ENCODE results near the gene SLC7A5. TPM values are rescaled to one million over a fixed set of nuclear protein-coding genes. Genes with fewer than 3 reads are reported as not detected.

The SLC7A5 gene
- total and polyA plus RNA-seq, 2 donors (not counting 3 experiments of a cell fraction or from before 2014, with no cell fraction given) = 14.1 to 29.2 TPM

DNA sequence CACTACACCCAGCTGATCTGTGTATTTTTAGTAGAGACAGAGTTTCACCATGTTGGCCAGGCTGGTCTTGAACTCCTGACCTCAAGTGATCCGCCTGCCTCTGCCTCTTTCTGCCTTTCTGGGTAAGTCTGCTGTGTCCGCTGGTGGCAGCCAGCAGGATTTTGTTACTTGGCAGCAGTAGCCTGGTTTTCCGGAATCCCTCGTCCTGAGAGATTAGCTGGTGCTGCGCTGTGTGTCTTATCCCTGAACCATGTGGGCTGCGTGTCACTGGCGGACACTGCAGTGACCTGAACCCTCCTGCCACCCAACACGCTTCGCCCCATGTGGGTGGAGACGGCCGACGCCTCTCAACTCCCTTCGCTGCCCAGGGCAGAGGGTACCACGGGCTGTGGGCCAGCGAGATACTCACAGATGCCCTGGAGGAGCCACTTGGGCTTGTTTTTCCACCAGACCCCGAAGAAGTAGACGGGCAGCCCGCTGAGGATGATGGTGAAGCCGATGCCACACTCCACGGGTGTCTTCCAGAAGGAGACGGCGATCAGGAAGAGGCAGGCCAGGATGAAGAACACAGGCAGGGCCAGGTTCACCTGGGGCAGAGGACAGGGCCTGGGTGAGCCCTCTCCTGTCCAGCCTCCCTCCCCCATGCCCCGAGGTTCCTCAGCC lies 35.2 kb downstream of the SLC7A5 start:
- DNase-seq (ENCODE audit: low read depth, low spot score) (no peak), FAIRE-seq (no peak)
- BruUV-seq (replicated peaks) = no TSS peak
- Histone ChIP-seq H3K4me2 (ENCODE audit: insufficient read depth, low read length) (no peak overlapping the region), H3K79me2 (ENCODE audit: control insufficient read depth, insufficient read depth, low read length) (no peaks in the 10 kb centered on the region), H3K36me3 (ENCODE audit: control insufficient read depth in 2 of 2, extremely low read depth in 1 of 2, insufficient read depth in 2 of 2, low read length in 2 of 2) (peaks cover 3 to 10% of the 10 kb centered on the region in 2 experiments), H3K27ac (ENCODE audit: insufficient read depth, low read depth, low read length) (no peak overlapping the region), H3K4me3 (replicated peaks in 1 of 3; ENCODE audit: insufficient read depth in 1 of 3, low read depth in 1 of 3, low read length in 3 of 3) (no peak overlapping the region), H3K27me3 (ENCODE audit: control insufficient read depth in 2 of 2, insufficient read depth in 2 of 2, low read length in 2 of 2) (no peaks in the 10 kb centered on the region), H3K9me1 (replicated peaks; ENCODE audit: control insufficient read depth, extremely low read depth, insufficient read depth, low read length) (no peaks in the 10 kb centered on the region), H3K4me1 (ENCODE audit: control insufficient read depth, extremely low read depth, insufficient read depth, low read length) (peaks cover 21% of the 10 kb centered on the region), H2AFZ (ENCODE audit: low read depth, low read length) (no peak overlapping the region), H3K9me3 (replicated peaks; ENCODE audit: control insufficient read depth, insufficient read depth, low read length) (no peaks in the 10 kb centered on the region), H4K20me1 (replicated peaks; ENCODE audit: control insufficient read depth, extremely low read depth, insufficient read depth, low read length) (no peaks in the 10 kb centered on the region), H3K9ac (replicated peaks; ENCODE audit: extremely low read depth, insufficient read depth, low read length) (no peak overlapping the region)
- intact Hi-C loops (cut with micrococcal nuclease) = no loop called here
- dilution Hi-C loops (cut with MboI; ENCODE audit: extremely low pct_ligation_motif_present, low sequenced_read_pairs) = no loop called here
- POLR2A ChIA-PET = interaction anchor here (0.7 kb wide), 1 partner anchor 55 kb away, joined by 6 read pairs; no protein-coding TSS in a partner anchor
- CTCF ChIA-PET = interaction anchor here (0.9 to 10.5 kb wide), 4 partner anchors 12 to 65 kb away, joined by 3 to 177 read pairs (median 4); no protein-coding TSS in a partner anchor
- TF ChIP-seq JUN (IDR thresholded peaks at IDR 0.05; ENCODE audit: borderline replicate concordance, insufficient read depth, insufficient read length, low read depth) = no peak
- TF ChIP-seq MYC (IDR thresholded peaks at IDR 0.05; ENCODE audit: low read depth, low read length) = no peak
- TF ChIP-seq POLR2AphosphoS5 (IDR thresholded peaks at IDR 0.05; ENCODE audit: insufficient read depth, low read depth, low read length) = no peak
- TF ChIP-seq EZH2 (IDR thresholded peaks at IDR 0.05; ENCODE audit: borderline replicate concordance, low read depth, low read length, severe bottlenecking) = no peak
- no peak for TF ChIP-seq FOS (IDR thresholded peaks at IDR 0.05; ENCODE audit: borderline replicate concordance, insufficient read depth, low read length)
- TF ChIP-seq GATA2 (IDR thresholded peaks at IDR 0.05; ENCODE audit: insufficient read depth, insufficient read length, low read depth, low read length) = no peak
- TF ChIP-seq, protein P1, sequence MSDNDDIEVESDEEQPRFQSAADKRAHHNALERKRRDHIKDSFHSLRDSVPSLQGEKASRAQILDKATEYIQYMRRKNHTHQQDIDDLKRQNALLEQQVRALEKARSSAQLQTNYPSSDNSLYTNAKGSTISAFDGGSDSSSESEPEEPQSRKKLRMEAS (IDR thresholded peaks at IDR 0.05; ENCODE audit: insufficient read depth, insufficient read length) = no peak
- TF ChIP-seq POLR2A (IDR thresholded peaks at IDR 0.05; ENCODE audit: low read depth, low read length) = no peak
- TF ChIP-seq, protein P2, sequence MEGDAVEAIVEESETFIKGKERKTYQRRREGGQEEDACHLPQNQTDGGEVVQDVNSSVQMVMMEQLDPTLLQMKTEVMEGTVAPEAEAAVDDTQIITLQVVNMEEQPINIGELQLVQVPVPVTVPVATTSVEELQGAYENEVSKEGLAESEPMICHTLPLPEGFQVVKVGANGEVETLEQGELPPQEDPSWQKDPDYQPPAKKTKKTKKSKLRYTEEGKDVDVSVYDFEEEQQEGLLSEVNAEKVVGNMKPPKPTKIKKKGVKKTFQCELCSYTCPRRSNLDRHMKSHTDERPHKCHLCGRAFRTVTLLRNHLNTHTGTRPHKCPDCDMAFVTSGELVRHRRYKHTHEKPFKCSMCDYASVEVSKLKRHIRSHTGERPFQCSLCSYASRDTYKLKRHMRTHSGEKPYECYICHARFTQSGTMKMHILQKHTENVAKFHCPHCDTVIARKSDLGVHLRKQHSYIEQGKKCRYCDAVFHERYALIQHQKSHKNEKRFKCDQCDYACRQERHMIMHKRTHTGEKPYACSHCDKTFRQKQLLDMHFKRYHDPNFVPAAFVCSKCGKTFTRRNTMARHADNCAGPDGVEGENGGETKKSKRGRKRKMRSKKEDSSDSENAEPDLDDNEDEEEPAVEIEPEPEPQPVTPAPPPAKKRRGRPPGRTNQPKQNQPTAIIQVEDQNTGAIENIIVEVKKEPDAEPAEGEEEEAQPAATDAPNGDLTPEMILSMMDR (IDR thresholded peaks at IDR 0.05; ENCODE audit: extremely low read depth in 1 of 2, insufficient read depth in 1 of 2, low read depth in 1 of 2, low read length in 2 of 2) = no peak
